Activated T-helper 1 cell treated with anti-CD3 and anti-CD28 coated beads, Interleukin-2, amount 50 U/mL, for 16 hours (primary cell): ENCODE measurements around the gene TAPBPL.

Source experiments
- DNase-seq, 2 donors: peaks; one replicate each; pipeline ENCODE4 v3.0.0-alpha.2; 2020; ENCODE audit warnings: low read depth in 1 of 2, low spot score in 1 of 2

TAPBPL gene

GRCh38 chr12:6435961-6436715, 15.7 kb upstream of the TAPBPL start:
- DNase-seq = no peak

GRCh38 chr12:6437586-6437985, 14.3 kb upstream of the TAPBPL start:
- no peak for DNase-seq

- no peak for DNase-seq
Observed at GRCh38 chr12:6438345-6438744, 13.5 kb upstream of the TAPBPL start.

- DNase-seq = no peak
Observed at GRCh38 chr12:6440391-6440790, 11.5 kb upstream of the TAPBPL start.

- no peak for DNase-seq
Observed at GRCh38 chr12:6442836-6443235, 9.0 kb upstream of the TAPBPL start.

GRCh38 chr12:6443361-6443983, 8.4 kb upstream of the TAPBPL start:
- no peak for DNase-seq

GRCh38 chr12:6444031-6444430, 7.8 kb upstream of the TAPBPL start:
- DNase-seq = no peak

- DNase-seq = no peak
Observed at GRCh38 chr12:6444704-6445688, 6.8 kb upstream of the TAPBPL start, which contains the start of gene CD27. Gene CD27 (plus strand): TSS chr12:6444955. CDS start chr12:6445096, 141 bp downstream.

- no peak for DNase-seq
Observed at GRCh38 chr12:6450091-6450868, 1.6 kb upstream of the TAPBPL start.

- DNase-seq = no peak
Observed at GRCh38 chr12:6450869-6451347, 934 bp upstream of the TAPBPL start.

GRCh38 chr12:6452245-6452943, 552 bp downstream of the TAPBPL start:
- no peak for DNase-seq

GRCh38 chr12:6452944-6453630, 1.2 kb downstream of the TAPBPL start:
- DNase-seq = no peak

- DNase-seq = no peak
Observed at GRCh38 chr12:6457220-6457945, 5.5 kb downstream of the TAPBPL start.

- no peak for DNase-seq
Observed at GRCh38 chr12:6458281-6459003, 6.6 kb downstream of the TAPBPL start.

GRCh38 chr12:6459004-6459337, 7.1 kb downstream of the TAPBPL start:
- DNase-seq = no peak

- no peak for DNase-seq
Observed at GRCh38 chr12:6460751-6461371, 9.0 kb downstream of the TAPBPL start.

- DNase-seq = peak; percentile 58 to 69
Observed at GRCh38 chr12:6461401-6462233, 9.8 kb downstream of the TAPBPL start.
